ENCODE results near the gene PCID2. TPM values are rescaled to one million over a fixed set of nuclear protein-coding genes. Genes with fewer than 3 reads are reported as not detected.

PCID2 gene
- total and polyA plus RNA-seq, 7 experiments from 2014 or later = 44.2 to 84.4 (median 77.1) TPM

GRCh38 chr13:113203507-113204377, 4.7 kb downstream of the PCID2 start:
- H3K4me1 ChIP-seq (ENCODE audit: control insufficient read depth in 2 of 2, insufficient read depth in 2 of 2, low read length in 2 of 2) = peaks cover 13 to 29% of the 10 kb centered on the region in 2 donors
- DNase-seq (no peak), ATAC-seq (no peak)
- Mint-ChIP-seq H3K27ac (peak overlapping the region in 1 of 9 donors; percentile 48), H3K9me3 (no peaks in the 10 kb centered on the region), H3K4me3 (no peak overlapping the region), H3K27me3 (no peaks in the 10 kb centered on the region), H3K36me3 (peaks cover 0 to 20% (median 9%) of the 10 kb centered on the region in 5 donors), H3K4me1 (peaks cover 44 to 67% (median 56%) of the 10 kb centered on the region in 7 donors)
- intact Hi-C loops (cut with micrococcal nuclease) = loop anchor here in 1 of 2 donors (10.0 kb wide), 1 partner anchor 509 kb away; the partner anchor contains the start of gene ATP11A
- H3K4me3 ChIP-seq (ENCODE audit: low read length) = no peak overlapping the region
- POLR2A ChIA-PET = interaction anchor here (1.2 kb wide), 1 partner anchor 18 kb away, joined by 4 read pairs; no protein-coding TSS in a partner anchor
- H3K27ac ChIP-seq (ENCODE audit: low read depth, low read length) = no peak overlapping the region
- no peaks in the 10 kb centered on the region for H3K9me3 ChIP-seq (ENCODE audit: control insufficient read depth in 2 of 3, low read length in 3 of 3)
- H3K27me3 ChIP-seq (ENCODE audit: control insufficient read depth in 2 of 2, insufficient read depth in 2 of 2, low read length in 2 of 2) = no peaks in the 10 kb centered on the region
- CTCF ChIA-PET = no interaction called here
- H3K36me3 ChIP-seq (ENCODE audit: control insufficient read depth in 2 of 3, insufficient read depth in 3 of 3, low read length in 3 of 3) = peaks cover 0 to 22% (median 4%) of the 10 kb centered on the region in 3 experiments

- H3K4me1 Mint-ChIP-seq = peaks cover 44 to 67% (median 56%) of the 10 kb centered on the region in 7 donors
- Histone ChIP-seq H3K4me3 (ENCODE audit: low read length) (no peak overlapping the region), H3K9me3 (ENCODE audit: control insufficient read depth in 2 of 3, low read length in 3 of 3) (no peaks in the 10 kb centered on the region), H3K36me3 (ENCODE audit: control insufficient read depth in 2 of 3, insufficient read depth in 3 of 3, low read length in 3 of 3) (peaks cover 0 to 27% (median 8%) of the 10 kb centered on the region in 3 experiments), H3K27ac (ENCODE audit: low read depth, low read length) (no peak overlapping the region), H3K27me3 (ENCODE audit: control insufficient read depth in 2 of 2, insufficient read depth in 2 of 2, low read length in 2 of 2) (no peaks in the 10 kb centered on the region), H3K4me1 (ENCODE audit: control insufficient read depth in 2 of 2, insufficient read depth in 2 of 2, low read length in 2 of 2) (peaks cover 13 to 29% of the 10 kb centered on the region in 2 donors)
- POLR2A ChIA-PET = interaction anchor here (1.2 kb wide), 1 partner anchor 18 kb away, joined by 4 read pairs; no protein-coding TSS in a partner anchor
- peaks cover 0 to 22% (median 13%) of the 10 kb centered on the region in 5 donors for H3K36me3 Mint-ChIP-seq
- CTCF ChIA-PET = no interaction called here
- H3K4me3 Mint-ChIP-seq = peak overlapping the region in 2 of 10 donors; percentile 16 to 45
- intact Hi-C loops (cut with micrococcal nuclease) = loop anchor here in 1 of 2 donors (10.0 kb wide), 1 partner anchor 508 kb away; the partner anchor contains the start of gene ATP11A
- no peaks in the 10 kb centered on the region for H3K9me3 Mint-ChIP-seq
- H3K27me3 Mint-ChIP-seq = no peaks in the 10 kb centered on the region
- DNase-seq (no peak), ATAC-seq (no peak)
- peak overlapping the region in 1 of 9 donors; percentile 57 for H3K27ac Mint-ChIP-seq
These were observed 5.6 kb downstream of the PCID2 start for GRCh38 chr13:113202912-113203311.

GRCh38 chr13:113201815-113202214, 6.7 kb downstream of the PCID2 start:
- H3K9me3 ChIP-seq (ENCODE audit: control insufficient read depth in 2 of 3, low read length in 3 of 3) = no peaks in the 10 kb centered on the region
- H3K27me3 ChIP-seq (ENCODE audit: control insufficient read depth in 2 of 2, insufficient read depth in 2 of 2, low read length in 2 of 2) = no peaks in the 10 kb centered on the region
- no peak for ATAC-seq
- CTCF ChIA-PET = no interaction called here
- Mint-ChIP-seq H3K36me3 (peaks cover 4 to 26% (median 20%) of the 10 kb centered on the region in 5 donors), H3K4me3 (no peak overlapping the region), H3K4me1 (peaks cover 37 to 57% (median 45%) of the 10 kb centered on the region in 7 donors), H3K27ac (peak overlapping the region in 1 of 9 donors; percentile 44), H3K27me3 (no peaks in the 10 kb centered on the region), H3K9me3 (no peaks in the 10 kb centered on the region)
- H3K4me1 ChIP-seq (ENCODE audit: control insufficient read depth in 2 of 2, insufficient read depth in 2 of 2, low read length in 2 of 2) = peaks cover 5 to 19% of the 10 kb centered on the region in 2 donors
- peaks cover 0 to 38% (median 15%) of the 10 kb centered on the region in 3 experiments for H3K36me3 ChIP-seq (ENCODE audit: control insufficient read depth in 2 of 3, insufficient read depth in 3 of 3, low read length in 3 of 3)
- intact Hi-C loops (cut with micrococcal nuclease) = loop anchor here in 1 of 2 donors (10.0 kb wide), 1 partner anchor 507 kb away; the partner anchor contains the start of gene ATP11A
- POLR2A ChIA-PET = no interaction called here
- no peak for DNase-seq
- H3K27ac ChIP-seq (ENCODE audit: low read depth, low read length) = no peak overlapping the region
- H3K4me3 ChIP-seq (ENCODE audit: low read length) = no peak overlapping the region

GRCh38 chr13:113196970-113197737, 11.3 kb downstream of the PCID2 start:
- CTCF ChIA-PET = interaction anchor here (1.0 kb wide), 1 partner anchor 18 kb away, joined by 3 read pairs; no protein-coding TSS in a partner anchor

GRCh38 chr13:113195360-113195759, 13.1 kb downstream of the PCID2 start:
- no peaks in the 10 kb centered on the region for H3K27me3 Mint-ChIP-seq

More at GRCh38 chr13:113196970-113197737, 11.3 kb downstream of the PCID2 start:
- peaks cover 2 to 11% (median 8%) of the 10 kb centered on the region in 7 donors for H3K4me1 Mint-ChIP-seq
- Histone ChIP-seq H3K27ac (ENCODE audit: low read depth, low read length) (no peak overlapping the region), H3K36me3 (ENCODE audit: control insufficient read depth in 2 of 3, insufficient read depth in 3 of 3, low read length in 3 of 3) (peaks cover 28 to 78% (median 30%) of the 10 kb centered on the region in 3 experiments), H3K4me1 (ENCODE audit: control insufficient read depth in 2 of 2, insufficient read depth in 2 of 2, low read length in 2 of 2) (no peaks in the 10 kb centered on the region), H3K9me3 (ENCODE audit: control insufficient read depth in 2 of 3, low read length in 3 of 3) (no peaks in the 10 kb centered on the region), H3K4me3 (ENCODE audit: low read length) (no peak overlapping the region), H3K27me3 (ENCODE audit: control insufficient read depth in 2 of 2, insufficient read depth in 2 of 2, low read length in 2 of 2) (no peaks in the 10 kb centered on the region)
- peaks cover 4 to 48% (median 20%) of the 10 kb centered on the region in 5 donors for H3K36me3 Mint-ChIP-seq
- intact Hi-C loops (cut with micrococcal nuclease) = no loop called here
- H3K4me3 Mint-ChIP-seq = no peak overlapping the region
- POLR2A ChIA-PET = interaction anchor here (0.8 kb wide), 1 partner anchor 9 kb away, joined by 3 read pairs; no protein-coding TSS in a partner anchor
- H3K9me3 Mint-ChIP-seq = no peaks in the 10 kb centered on the region
- DNase-seq = no peak
- H3K27ac Mint-ChIP-seq = no peak overlapping the region
- H3K27me3 Mint-ChIP-seq = no peaks in the 10 kb centered on the region
- ATAC-seq = no peak

GRCh38 chr13:113192902-113193301, 15.6 kb downstream of the PCID2 start:
- Histone ChIP-seq H3K27me3 (ENCODE audit: control insufficient read depth in 2 of 2, insufficient read depth in 2 of 2, low read length in 2 of 2) (no peaks in the 10 kb centered on the region), H3K9me3 (ENCODE audit: control insufficient read depth in 2 of 3, low read length in 3 of 3) (no peaks in the 10 kb centered on the region), H3K36me3 (ENCODE audit: control insufficient read depth in 2 of 3, insufficient read depth in 3 of 3, low read length in 3 of 3) (peaks cover 22 to 78% (median 33%) of the 10 kb centered on the region in 3 experiments), H3K27ac (ENCODE audit: low read depth, low read length) (no peak overlapping the region), H3K4me3 (ENCODE audit: low read length) (no peak overlapping the region), H3K4me1 (ENCODE audit: control insufficient read depth in 2 of 2, insufficient read depth in 2 of 2, low read length in 2 of 2) (no peaks in the 10 kb centered on the region)
- no peak overlapping the region for H3K27ac Mint-ChIP-seq
- no peaks in the 10 kb centered on the region for H3K9me3 Mint-ChIP-seq
- ChIA-PET CTCF (interaction anchor here (0.6 kb wide), 1 partner anchor 27 kb away, joined by 3 read pairs; no protein-coding TSS in a partner anchor), POLR2A (no interaction called here)
- no peaks in the 10 kb centered on the region for H3K27me3 Mint-ChIP-seq
- peaks cover 0 to 10% (median 0%) of the 10 kb centered on the region in 7 donors for H3K4me1 Mint-ChIP-seq
- H3K4me3 Mint-ChIP-seq = no peak overlapping the region
- peaks cover 10 to 60% (median 34%) of the 10 kb centered on the region in 5 donors for H3K36me3 Mint-ChIP-seq
- DNase-seq (no peak), ATAC-seq (no peak)
- intact Hi-C loops (cut with micrococcal nuclease) = no loop called here

More at GRCh38 chr13:113195360-113195759, 13.1 kb downstream of the PCID2 start:
- Histone ChIP-seq H3K27ac (ENCODE audit: low read depth, low read length) (no peak overlapping the region), H3K4me3 (ENCODE audit: low read length) (no peak overlapping the region), H3K4me1 (ENCODE audit: control insufficient read depth in 2 of 2, insufficient read depth in 2 of 2, low read length in 2 of 2) (no peaks in the 10 kb centered on the region), H3K36me3 (ENCODE audit: control insufficient read depth in 2 of 3, insufficient read depth in 3 of 3, low read length in 3 of 3) (peaks cover 30 to 84% (median 32%) of the 10 kb centered on the region in 3 experiments), H3K9me3 (ENCODE audit: control insufficient read depth in 2 of 3, low read length in 3 of 3) (no peaks in the 10 kb centered on the region), H3K27me3 (ENCODE audit: control insufficient read depth in 2 of 2, insufficient read depth in 2 of 2, low read length in 2 of 2) (no peaks in the 10 kb centered on the region)
- ChIA-PET POLR2A (no interaction called here), CTCF (no interaction called here)
- DNase-seq (no peak), ATAC-seq (no peak)
- no peak overlapping the region for H3K4me3 Mint-ChIP-seq
- H3K4me1 Mint-ChIP-seq = peaks cover 0 to 4% (median 0%) of the 10 kb centered on the region in 7 donors
- no peaks in the 10 kb centered on the region for H3K9me3 Mint-ChIP-seq
- peaks cover 4 to 50% (median 23%) of the 10 kb centered on the region in 5 donors for H3K36me3 Mint-ChIP-seq
- intact Hi-C loops (cut with micrococcal nuclease) = no loop called here
- peak overlapping the region in 2 of 9 donors; percentile 4 to 49 for H3K27ac Mint-ChIP-seq

Data from naive thymus-derived CD4-positive, alpha-beta T cell (primary cell).